ENCODE data around the gene ELL2.

The ELL2 gene

DNA sequence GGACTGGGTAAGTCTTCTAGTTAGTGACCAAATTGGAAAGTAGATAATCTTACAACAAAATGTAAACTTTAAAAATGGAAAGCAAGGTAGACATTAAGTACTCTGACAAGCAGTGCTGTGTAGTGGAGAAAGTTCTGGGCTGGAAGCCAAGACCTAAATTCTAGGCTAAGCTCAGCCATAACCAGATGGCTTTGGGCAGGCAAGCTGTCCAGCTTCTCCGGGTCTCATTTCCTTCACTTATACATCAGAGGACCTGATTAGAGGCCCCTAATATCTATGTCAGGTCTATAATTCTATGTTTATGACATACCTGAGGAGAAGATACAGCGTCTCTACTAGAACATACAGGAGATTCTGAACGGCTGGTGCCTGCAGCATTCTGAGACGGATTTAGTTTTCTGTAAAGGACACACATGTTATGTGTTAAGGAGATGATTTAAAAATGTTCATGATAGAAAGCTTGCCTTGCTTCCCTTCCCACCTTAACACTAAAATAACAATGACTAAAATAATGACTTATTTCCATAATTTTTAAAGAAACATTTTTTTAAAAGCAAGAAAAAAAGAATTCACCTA lies 61.2 kb downstream of the ELL2 start:
- peaks cover 1% of the 10 kb centered on the region for H3K36me3 ChIP-seq (ENCODE audit: control insufficient read depth, insufficient read depth, low read length)
- no peaks in the 10 kb centered on the region for H3K27me3 ChIP-seq (ENCODE audit: insufficient read depth, low read length, poor library complexity)
- H2BK15ac ChIP-seq (replicated peaks; ENCODE audit: low read depth): no peak overlapping the region
- no peaks in the 10 kb centered on the region for H3K79me2 ChIP-seq (ENCODE audit: control insufficient read depth, insufficient read depth, low read length)
- no peak overlapping the region for H4K5ac ChIP-seq (ENCODE audit: low read length)
- H2BK120ac ChIP-seq (ENCODE audit: low read depth, low read length): no peak overlapping the region
- H3K4me3 ChIP-seq (ENCODE audit: low read length): no peak overlapping the region
- H3K4me1 ChIP-seq (ENCODE audit: control insufficient read depth, low read depth, low read length): peaks cover 2% of the 10 kb centered on the region
- H2BK5ac ChIP-seq (ENCODE audit: low read length): no peak overlapping the region
- DNase-seq: no peak
- no peak overlapping the region for H3K9ac ChIP-seq (ENCODE audit: low read length)
- H3K79me1 ChIP-seq (ENCODE audit: low read length): no peaks in the 10 kb centered on the region
- H3K18ac ChIP-seq (ENCODE audit: low read length): no peak overlapping the region
- H3K4me2 ChIP-seq (ENCODE audit: low read length): no peak overlapping the region
- H3K27ac ChIP-seq (ENCODE audit: low read depth, low read length): no peak overlapping the region
- H3K4ac ChIP-seq (ENCODE audit: low read depth, low read length): no peak overlapping the region
- WGBS (ENCODE audit: extremely low coverage, insufficient coverage, low lambda C conversion rate): no CpG with 5 or more reads among the region's 4 CpGs
- no peak overlapping the region for H3K23ac ChIP-seq (ENCODE audit: low read length)
- H4K8ac ChIP-seq (ENCODE audit: low read depth, low read length): no peak overlapping the region
- no peak overlapping the region for H2AK5ac ChIP-seq (ENCODE audit: low read length)
- no peak overlapping the region for H3K56ac ChIP-seq (ENCODE audit: low read length)

DNA sequence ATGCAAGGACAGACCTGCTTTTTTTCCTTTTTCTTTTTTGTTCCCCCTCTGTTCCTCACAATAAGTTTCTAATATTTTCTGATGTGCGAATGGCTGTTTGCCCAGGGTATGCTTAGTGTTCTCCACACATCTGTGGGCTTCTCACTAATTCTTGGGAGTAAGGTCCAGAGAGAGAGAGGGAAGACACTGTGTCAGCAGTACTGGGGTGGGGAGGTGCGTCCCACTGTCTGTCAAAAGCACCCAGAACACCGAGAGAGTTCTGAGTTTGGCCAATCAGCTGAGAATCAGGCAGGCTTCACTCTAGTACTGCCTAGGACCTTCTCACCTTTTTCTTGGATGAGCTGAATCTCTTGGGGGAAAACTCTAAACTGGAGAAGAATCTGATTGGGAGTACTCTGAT lies 61.8 kb downstream of the ELL2 start:
- no peak overlapping the region for H3K4me3 ChIP-seq (ENCODE audit: low read length)
- H4K8ac ChIP-seq (ENCODE audit: low read depth, low read length): no peak overlapping the region
- no peak overlapping the region for H2BK15ac ChIP-seq (replicated peaks; ENCODE audit: low read depth)
- no peak overlapping the region for H3K4me2 ChIP-seq (ENCODE audit: low read length)
- H3K9ac ChIP-seq (ENCODE audit: low read length): no peak overlapping the region
- peaks cover 2% of the 10 kb centered on the region for H3K4me1 ChIP-seq (ENCODE audit: control insufficient read depth, low read depth, low read length)
- no CpG with 5 or more reads among the region's 3 CpGs for WGBS (ENCODE audit: extremely low coverage, insufficient coverage, low lambda C conversion rate)
- H3K36me3 ChIP-seq (ENCODE audit: control insufficient read depth, insufficient read depth, low read length): peaks cover 1% of the 10 kb centered on the region
- H3K23ac ChIP-seq (ENCODE audit: low read length): no peak overlapping the region
- no peak overlapping the region for H4K5ac ChIP-seq (ENCODE audit: low read length)
- H2AK5ac ChIP-seq (ENCODE audit: low read length): no peak overlapping the region
- no peak overlapping the region for H3K4ac ChIP-seq (ENCODE audit: low read depth, low read length)
- H2BK120ac ChIP-seq (ENCODE audit: low read depth, low read length): no peak overlapping the region
- no peak overlapping the region for H3K18ac ChIP-seq (ENCODE audit: low read length)
- H3K27ac ChIP-seq (ENCODE audit: low read depth, low read length): no peak overlapping the region
- no peak overlapping the region for H3K56ac ChIP-seq (ENCODE audit: low read length)
- no peaks in the 10 kb centered on the region for H3K79me2 ChIP-seq (ENCODE audit: control insufficient read depth, insufficient read depth, low read length)
- no peaks in the 10 kb centered on the region for H3K79me1 ChIP-seq (ENCODE audit: low read length)
- DNase-seq: no peak
- no peaks in the 10 kb centered on the region for H3K27me3 ChIP-seq (ENCODE audit: insufficient read depth, low read length, poor library complexity)
- no peak overlapping the region for H2BK5ac ChIP-seq (ENCODE audit: low read length)

DNA sequence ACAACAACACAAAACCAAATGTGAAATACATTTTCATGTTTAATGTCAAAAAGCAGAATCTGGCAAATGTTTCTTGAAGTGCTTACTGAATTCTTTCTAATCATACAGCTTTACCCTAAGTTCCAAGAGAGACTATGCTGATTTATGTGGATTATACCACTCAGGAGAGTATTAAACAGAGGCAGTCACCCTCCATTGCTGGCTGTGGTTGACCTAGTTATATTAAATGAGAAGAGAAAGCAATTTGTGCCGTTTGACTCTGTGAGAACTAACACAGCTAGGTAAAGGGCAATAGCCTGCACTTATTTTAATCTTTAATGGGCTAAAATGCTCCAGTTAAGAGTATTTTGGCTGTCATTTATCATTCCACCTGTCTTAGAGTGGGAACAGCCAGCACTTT lies 62.6 kb downstream of the ELL2 start:
- H3K36me3 ChIP-seq (ENCODE audit: control insufficient read depth, insufficient read depth, low read length): peaks cover 1% of the 10 kb centered on the region
- no CpG with 5 or more reads among the region's 1 CpG for WGBS (ENCODE audit: extremely low coverage, insufficient coverage, low lambda C conversion rate)
- H4K8ac ChIP-seq (ENCODE audit: low read depth, low read length): no peak overlapping the region
- no peaks in the 10 kb centered on the region for H3K27me3 ChIP-seq (ENCODE audit: insufficient read depth, low read length, poor library complexity)
- H2BK15ac ChIP-seq (replicated peaks; ENCODE audit: low read depth): no peak overlapping the region
- H2BK120ac ChIP-seq (ENCODE audit: low read depth, low read length): no peak overlapping the region
- no peak overlapping the region for H3K18ac ChIP-seq (ENCODE audit: low read length)
- no peak overlapping the region for H3K56ac ChIP-seq (ENCODE audit: low read length)
- DNase-seq: no peak
- peaks cover 2% of the 10 kb centered on the region for H3K4me1 ChIP-seq (ENCODE audit: control insufficient read depth, low read depth, low read length)
- H4K5ac ChIP-seq (ENCODE audit: low read length): no peak overlapping the region
- no peak overlapping the region for H3K23ac ChIP-seq (ENCODE audit: low read length)
- no peak overlapping the region for H3K4me3 ChIP-seq (ENCODE audit: low read length)
- H3K4ac ChIP-seq (ENCODE audit: low read depth, low read length): no peak overlapping the region
- H3K79me2 ChIP-seq (ENCODE audit: control insufficient read depth, insufficient read depth, low read length): no peaks in the 10 kb centered on the region
- no peak overlapping the region for H3K4me2 ChIP-seq (ENCODE audit: low read length)
- H2BK5ac ChIP-seq (ENCODE audit: low read length): no peak overlapping the region
- no peak overlapping the region for H3K9ac ChIP-seq (ENCODE audit: low read length)
- H2AK5ac ChIP-seq (ENCODE audit: low read length): no peak overlapping the region
- H3K79me1 ChIP-seq (ENCODE audit: low read length): no peaks in the 10 kb centered on the region
- H3K27ac ChIP-seq (ENCODE audit: low read depth, low read length): no peak overlapping the region

DNA sequence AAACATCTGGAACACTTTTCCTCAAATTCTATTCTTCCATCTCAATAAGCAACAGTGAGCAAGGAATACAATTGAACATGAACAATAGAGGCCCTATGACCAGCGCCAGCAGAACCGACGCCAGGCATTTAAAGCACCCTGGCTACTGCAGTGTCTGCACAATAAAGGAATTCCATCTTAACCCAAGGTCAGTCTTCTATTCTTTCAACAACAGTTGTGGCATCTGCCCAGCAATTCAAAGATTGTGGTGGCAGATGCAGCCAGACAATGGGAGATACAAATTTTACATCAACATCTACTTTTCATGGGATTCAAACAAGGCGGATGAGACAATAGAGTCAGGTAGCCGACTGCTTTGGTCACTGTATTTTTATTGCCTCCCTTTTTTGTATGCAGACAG lies 65.9 kb downstream of the ELL2 start:
- Histone ChIP-seq H3K36me3 (ENCODE audit: control insufficient read depth, insufficient read depth, low read length) (peaks cover 1% of the 10 kb centered on the region), H2BK5ac (ENCODE audit: low read length) (no peak overlapping the region), H3K27me3 (ENCODE audit: insufficient read depth, low read length, poor library complexity) (no peaks in the 10 kb centered on the region), H3K79me2 (ENCODE audit: control insufficient read depth, insufficient read depth, low read length) (no peaks in the 10 kb centered on the region), H4K8ac (ENCODE audit: low read depth, low read length) (no peak overlapping the region), H3K4me1 (ENCODE audit: control insufficient read depth, low read depth, low read length) (no peaks in the 10 kb centered on the region), H3K27ac (ENCODE audit: low read depth, low read length) (no peak overlapping the region), H2AK5ac (ENCODE audit: low read length) (no peak overlapping the region), H3K4ac (ENCODE audit: low read depth, low read length) (no peak overlapping the region), H3K9ac (ENCODE audit: low read length) (no peak overlapping the region), H3K79me1 (ENCODE audit: low read length) (no peaks in the 10 kb centered on the region), H3K56ac (ENCODE audit: low read length) (no peak overlapping the region), H3K4me3 (ENCODE audit: low read length) (no peak overlapping the region), H2BK15ac (replicated peaks; ENCODE audit: low read depth) (no peak overlapping the region), H3K18ac (ENCODE audit: low read length) (no peak overlapping the region), H2BK120ac (ENCODE audit: low read depth, low read length) (no peak overlapping the region), H3K23ac (ENCODE audit: low read length) (no peak overlapping the region), H4K5ac (ENCODE audit: low read length) (no peak overlapping the region), H3K4me2 (ENCODE audit: low read length) (no peak overlapping the region)
- DNase-seq: no peak
- no CpG with 5 or more reads among the region's 5 CpGs for WGBS (ENCODE audit: extremely low coverage, insufficient coverage, low lambda C conversion rate)

DNA sequence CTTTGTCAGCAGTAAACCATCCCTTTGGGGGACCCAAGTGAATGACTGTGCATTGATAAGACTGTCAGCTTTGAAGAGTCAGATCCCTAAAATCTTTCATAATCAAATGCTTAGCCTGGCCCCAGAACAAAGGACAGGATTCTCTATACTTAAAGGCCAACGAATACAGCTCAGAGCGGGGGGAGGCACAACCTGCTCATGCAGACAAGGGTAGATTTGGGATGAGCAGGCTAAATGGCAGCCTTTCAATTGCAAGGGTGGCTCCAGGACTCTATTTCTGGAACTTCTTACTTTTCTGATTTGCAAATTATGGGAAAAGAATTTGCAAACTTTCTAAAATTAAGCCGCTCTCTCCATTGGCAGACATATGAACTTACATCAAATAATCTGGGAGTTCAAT lies 66.4 kb downstream of the ELL2 start:
- Histone ChIP-seq H2BK15ac (replicated peaks; ENCODE audit: low read depth) (no peak overlapping the region), H3K18ac (ENCODE audit: low read length) (no peak overlapping the region), H3K4ac (ENCODE audit: low read depth, low read length) (no peak overlapping the region), H3K23ac (ENCODE audit: low read length) (no peak overlapping the region), H3K36me3 (ENCODE audit: control insufficient read depth, insufficient read depth, low read length) (peaks cover 1% of the 10 kb centered on the region), H2BK5ac (ENCODE audit: low read length) (no peak overlapping the region), H3K9ac (ENCODE audit: low read length) (no peak overlapping the region), H3K27me3 (ENCODE audit: insufficient read depth, low read length, poor library complexity) (no peaks in the 10 kb centered on the region), H3K79me2 (ENCODE audit: control insufficient read depth, insufficient read depth, low read length) (no peaks in the 10 kb centered on the region), H3K4me3 (ENCODE audit: low read length) (no peak overlapping the region), H3K4me2 (ENCODE audit: low read length) (no peak overlapping the region), H3K4me1 (ENCODE audit: control insufficient read depth, low read depth, low read length) (no peaks in the 10 kb centered on the region), H4K5ac (ENCODE audit: low read length) (no peak overlapping the region), H2AK5ac (ENCODE audit: low read length) (no peak overlapping the region), H4K8ac (ENCODE audit: low read depth, low read length) (no peak overlapping the region), H3K56ac (ENCODE audit: low read length) (no peak overlapping the region), H2BK120ac (ENCODE audit: low read depth, low read length) (no peak overlapping the region), H3K79me1 (ENCODE audit: low read length) (no peaks in the 10 kb centered on the region), H3K27ac (ENCODE audit: low read depth, low read length) (no peak overlapping the region)
- no peak for DNase-seq
- WGBS (ENCODE audit: extremely low coverage, insufficient coverage, low lambda C conversion rate): no CpG with 5 or more reads among the region's 3 CpGs

DNA sequence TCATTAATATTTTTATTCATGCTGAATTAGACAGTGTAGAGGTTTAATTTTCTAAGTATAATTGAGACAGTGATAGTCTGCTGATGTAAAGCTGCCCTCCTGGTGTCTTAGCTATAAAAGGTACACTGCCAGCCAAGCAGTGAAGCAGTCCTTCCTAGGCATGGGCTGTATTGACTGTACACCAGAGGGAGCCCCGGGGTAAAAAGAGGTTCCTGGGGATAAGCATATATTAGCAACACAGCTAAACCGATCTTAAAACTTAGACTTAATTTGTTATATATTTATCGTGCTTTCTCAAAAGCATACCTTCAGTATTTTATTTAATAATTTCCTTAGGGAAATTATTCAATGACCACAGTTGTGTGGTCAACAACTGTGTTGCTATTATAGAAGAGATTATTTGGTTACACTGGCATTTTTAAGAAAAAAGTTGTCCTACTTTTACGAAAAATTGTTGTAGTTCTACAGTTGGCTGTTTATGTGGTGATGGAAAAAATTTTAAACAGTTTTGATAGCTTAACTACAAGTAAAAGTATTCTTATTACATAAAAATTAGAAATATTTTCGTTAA lies 68.8 kb downstream of the ELL2 start:
- H3K79me2 ChIP-seq (ENCODE audit: control insufficient read depth, insufficient read depth, low read length): no peaks in the 10 kb centered on the region
- no peaks in the 10 kb centered on the region for H3K27me3 ChIP-seq (ENCODE audit: insufficient read depth, low read length, poor library complexity)
- H4K5ac ChIP-seq (ENCODE audit: low read length): no peak overlapping the region
- no peak overlapping the region for H4K8ac ChIP-seq (ENCODE audit: low read depth, low read length)
- DNase-seq: peak; percentile 67
- no peaks in the 10 kb centered on the region for H3K36me3 ChIP-seq (ENCODE audit: control insufficient read depth, insufficient read depth, low read length)
- H3K4me2 ChIP-seq (ENCODE audit: low read length): no peak overlapping the region
- H3K9ac ChIP-seq (ENCODE audit: low read length): no peak overlapping the region
- H3K23ac ChIP-seq (ENCODE audit: low read length): no peak overlapping the region
- no peaks in the 10 kb centered on the region for H3K79me1 ChIP-seq (ENCODE audit: low read length)
- 100% methylated on average over 1 of the region's 5 CpGs for WGBS (ENCODE audit: extremely low coverage, insufficient coverage, low lambda C conversion rate)
- no peak overlapping the region for H2BK15ac ChIP-seq (replicated peaks; ENCODE audit: low read depth)
- no peak overlapping the region for H2BK120ac ChIP-seq (ENCODE audit: low read depth, low read length)
- no peak overlapping the region for H2AK5ac ChIP-seq (ENCODE audit: low read length)
- no peak overlapping the region for H3K4me3 ChIP-seq (ENCODE audit: low read length)
- H3K18ac ChIP-seq (ENCODE audit: low read length): no peak overlapping the region
- H3K4ac ChIP-seq (ENCODE audit: low read depth, low read length): no peak overlapping the region
- no peak overlapping the region for H3K27ac ChIP-seq (ENCODE audit: low read depth, low read length)
- no peak overlapping the region for H2BK5ac ChIP-seq (ENCODE audit: low read length)
- no peaks in the 10 kb centered on the region for H3K4me1 ChIP-seq (ENCODE audit: control insufficient read depth, low read depth, low read length)
- H3K56ac ChIP-seq (ENCODE audit: low read length): no peak overlapping the region
